Natural killer cell (primary cell): ENCODE measurements around the gene HLA-G. TPM values are rescaled to one million over a fixed set of nuclear protein-coding genes. Genes with fewer than 3 reads are reported as not detected.

Experiments
- ATAC-seq, 3 donors: fragments of 150-1000 bp in 2 of 3; fragments of 200-7000 bp in 1 of 3; cut with Tn5 transposase; 1 replicate in 1 of 3; 2 replicates in 2 of 3; pipeline ENCODE4 v1.10.0; 2021; ENCODE audit warnings: mild to moderate bottlenecking in 2 of 3, moderate library complexity in 2 of 3
- DNase-seq, 2 donors: peaks; one replicate each; pipeline versions ENCODE4 v3.0.0 to v3.0.0-alpha.2; 2013 to 2021; ENCODE audit warnings: mixed read lengths in 1 of 2
- H3K27ac ChIP-seq: one replicate; pipeline ENCODE4 v1.5.1; 2013; ENCODE audit warnings: mild to moderate bottlenecking, low read length
- H3K27me3 ChIP-seq: one replicate; pipeline ENCODE4 v1.6.1; 2013; ENCODE audit warnings: low read length; ENCODE audit not compliant: control insufficient read depth, insufficient read depth
- H3K36me3 ChIP-seq: one replicate; pipeline ENCODE4 v1.6.1; 2013; ENCODE audit warnings: low read length; ENCODE audit not compliant: control insufficient read depth, insufficient read depth
- H3K4me1 ChIP-seq: one replicate; pipeline ENCODE4 v1.6.1; 2013; ENCODE audit warnings: low read length; ENCODE audit not compliant: control insufficient read depth, insufficient read depth
- H3K4me3 ChIP-seq: one replicate; pipeline ENCODE4 v1.5.1; 2013; ENCODE audit warnings: low read length
- H3K9me3 ChIP-seq: one replicate; pipeline ENCODE4 v1.6.1; 2013; ENCODE audit warnings: low read length; ENCODE audit not compliant: control insufficient read depth, insufficient read depth
- H3K27ac Mint-ChIP-seq, 2 donors: one replicate each; pipeline ENCODE4 v1.8.0; 2022; ENCODE audit warnings: mild to moderate bottlenecking in 2 of 2, mixed read lengths in 2 of 2, moderate library complexity in 1 of 2
- H3K27me3 Mint-ChIP-seq, 2 donors: one replicate each; pipeline ENCODE4 v1.8.0; 2022; ENCODE audit warnings: low read depth in 2 of 2, mixed read lengths in 2 of 2
- H3K36me3 Mint-ChIP-seq: one replicate; pipeline ENCODE4 v1.8.0; 2022; ENCODE audit warnings: mixed read lengths
- H3K4me1 Mint-ChIP-seq, 2 donors: one replicate each; pipeline ENCODE4 v1.8.0; 2022; ENCODE audit warnings: mixed read lengths in 2 of 2
- H3K4me3 Mint-ChIP-seq: one replicate; pipeline ENCODE4 v1.8.0; 2022; ENCODE audit warnings: mild to moderate bottlenecking, moderate library complexity, mixed read lengths
- H3K9me3 Mint-ChIP-seq, 2 donors: one replicate each; pipeline ENCODE4 v1.8.0; 2022; ENCODE audit warnings: mixed read lengths in 2 of 2
- WGBS: methylation state at CpG from one replicate; pipeline ENCODE4 v1.1.7; 2013; ENCODE audit warnings: missing lambda C conversion rate; ENCODE audit not compliant: insufficient coverage; 5-methylcytosine and 5-hydroxymethylcytosine counted together
- intact Hi-C: fragments of 100-400 bp; cut with micrococcal nuclease; formaldehyde crosslinking; loops from one replicate; pipeline ENCODE4 v1.14.2; 2022
- total RNA-seq, 4 donors: library from RNA; stranded (reverse); fragments of 120-200 nt in 1 of 4; gene quantifications; one replicate each; pipeline versions ENCODE4 v1.2.3 to v1.2.4, GENCODE V29; 2013 to 2022
- TF ChIP-seq, protein P1 (sequence below): fragments of 200-600 bp; IDR thresholded peaks from one replicate; pipeline ENCODE4 v1.8.0; 2022; ENCODE audit warnings: antibody characterized with exemption

Gene HLA-G
- total RNA-seq, 3 donors from 2014 or later (not counting 1 experiment from before 2014, with no cell fraction given): 1.6 to 7.7 (median 4.0) TPM

DNA sequence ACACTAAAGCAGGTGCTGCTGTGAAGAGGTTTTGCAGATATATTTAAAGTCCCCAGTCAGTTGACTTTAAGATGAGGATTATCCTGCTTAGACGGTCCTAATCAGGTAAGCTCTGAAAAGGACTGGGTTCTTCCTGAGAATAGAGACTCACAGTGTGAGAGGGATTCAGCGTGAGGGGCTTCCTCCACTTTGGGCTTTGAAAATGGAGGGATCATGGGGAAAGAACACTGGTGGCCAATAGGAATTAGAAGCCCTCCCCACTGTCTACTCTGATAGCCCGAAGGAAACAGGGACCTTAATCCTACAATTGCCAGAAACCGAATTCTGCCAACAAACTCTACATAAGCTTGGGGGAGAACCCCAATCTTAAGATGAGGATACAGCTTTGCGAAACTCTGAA lies 29.7 kb upstream of the HLA-G start:
- Mint-ChIP-seq H3K36me3 (no peaks in the 10 kb centered on the region), H3K4me3 (no peak overlapping the region), H3K9me3 (no peaks in the 10 kb centered on the region), H3K27me3 (peaks cover 33 to 49% of the 10 kb centered on the region in 2 donors), H3K4me1 (peaks cover 6% of the 10 kb centered on the region in 2 donors), H3K27ac (no peak overlapping the region)
- intact Hi-C loops: loop anchor here (2.0 kb wide), 1 partner anchor 157 kb away; no protein-coding TSS in a partner anchor
- no peaks in the 10 kb centered on the region for H3K9me3 ChIP-seq
- H3K4me3 ChIP-seq: no peak overlapping the region
- TF ChIP-seq, protein P1, sequence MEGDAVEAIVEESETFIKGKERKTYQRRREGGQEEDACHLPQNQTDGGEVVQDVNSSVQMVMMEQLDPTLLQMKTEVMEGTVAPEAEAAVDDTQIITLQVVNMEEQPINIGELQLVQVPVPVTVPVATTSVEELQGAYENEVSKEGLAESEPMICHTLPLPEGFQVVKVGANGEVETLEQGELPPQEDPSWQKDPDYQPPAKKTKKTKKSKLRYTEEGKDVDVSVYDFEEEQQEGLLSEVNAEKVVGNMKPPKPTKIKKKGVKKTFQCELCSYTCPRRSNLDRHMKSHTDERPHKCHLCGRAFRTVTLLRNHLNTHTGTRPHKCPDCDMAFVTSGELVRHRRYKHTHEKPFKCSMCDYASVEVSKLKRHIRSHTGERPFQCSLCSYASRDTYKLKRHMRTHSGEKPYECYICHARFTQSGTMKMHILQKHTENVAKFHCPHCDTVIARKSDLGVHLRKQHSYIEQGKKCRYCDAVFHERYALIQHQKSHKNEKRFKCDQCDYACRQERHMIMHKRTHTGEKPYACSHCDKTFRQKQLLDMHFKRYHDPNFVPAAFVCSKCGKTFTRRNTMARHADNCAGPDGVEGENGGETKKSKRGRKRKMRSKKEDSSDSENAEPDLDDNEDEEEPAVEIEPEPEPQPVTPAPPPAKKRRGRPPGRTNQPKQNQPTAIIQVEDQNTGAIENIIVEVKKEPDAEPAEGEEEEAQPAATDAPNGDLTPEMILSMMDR: no peak
- peaks cover 19% of the 10 kb centered on the region for H3K27me3 ChIP-seq
- no peak overlapping the region for H3K27ac ChIP-seq
- WGBS: 76% methylated on average over 5 of the region's 5 CpGs
- ATAC-seq (no peak), DNase-seq (no peak)
- H3K4me1 ChIP-seq: peaks cover 4% of the 10 kb centered on the region
- no peaks in the 10 kb centered on the region for H3K36me3 ChIP-seq

DNA sequence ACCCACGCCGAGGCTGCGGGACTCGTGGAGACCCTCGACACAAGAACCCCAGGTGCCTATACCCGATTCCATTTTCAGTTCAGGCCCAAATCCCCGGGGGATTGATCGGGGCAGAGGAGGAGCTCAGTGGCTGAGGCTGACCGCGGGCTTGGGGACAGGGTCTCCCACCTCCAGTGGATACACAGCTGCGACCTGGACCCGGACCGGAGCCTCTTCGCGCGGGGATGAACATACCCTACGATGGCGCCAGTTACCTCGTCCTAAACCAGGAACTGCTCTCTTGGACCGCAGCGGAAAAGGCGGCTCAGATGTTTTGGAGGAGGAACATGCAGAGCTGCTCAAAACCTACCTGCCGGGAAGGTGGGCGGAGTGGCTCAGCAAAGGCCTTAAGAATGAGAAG lies 27.4 kb upstream of the HLA-G start:
- H3K9me3 ChIP-seq: no peaks in the 10 kb centered on the region
- H3K36me3 ChIP-seq: no peaks in the 10 kb centered on the region
- DNase-seq (no peak), ATAC-seq (no peak)
- no peak overlapping the region for H3K4me3 ChIP-seq
- H3K27me3 Mint-ChIP-seq: peaks cover 24 to 26% of the 10 kb centered on the region in 2 donors
- H3K27ac Mint-ChIP-seq: no peak overlapping the region
- H3K27ac ChIP-seq: no peak overlapping the region
- H3K9me3 Mint-ChIP-seq: no peaks in the 10 kb centered on the region
- H3K36me3 Mint-ChIP-seq: no peaks in the 10 kb centered on the region
- H3K4me3 Mint-ChIP-seq: no peak overlapping the region
- TF ChIP-seq, protein P1: no peak
- no peaks in the 10 kb centered on the region for H3K4me1 ChIP-seq
- H3K27me3 ChIP-seq: peaks cover 5% of the 10 kb centered on the region
- H3K4me1 Mint-ChIP-seq: no peaks in the 10 kb centered on the region
- 89% methylated on average over 24 of the region's 24 CpGs for WGBS
- intact Hi-C loops: no loop called here

DNA sequence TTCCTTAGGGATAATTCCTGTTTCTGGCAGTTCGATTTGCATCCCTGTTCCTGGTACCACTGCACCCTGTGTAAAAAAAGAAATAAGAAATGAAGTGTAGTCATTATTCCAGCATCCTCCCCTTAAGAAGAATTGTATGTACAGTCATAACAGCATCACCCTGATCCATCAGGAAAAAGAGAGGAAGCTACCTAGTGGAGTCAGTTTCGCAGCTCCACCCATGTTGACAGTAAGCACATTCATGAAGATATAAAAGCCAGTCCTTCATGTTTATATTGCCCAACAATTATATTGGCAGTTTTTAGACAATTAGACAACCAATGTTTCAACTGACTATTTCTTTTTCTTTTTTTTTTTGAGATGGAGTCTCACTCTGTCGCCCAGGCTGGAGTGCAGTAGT lies 21.2 kb upstream of the HLA-G start:
- H3K9me3 ChIP-seq: no peaks in the 10 kb centered on the region
- no peaks in the 10 kb centered on the region for H3K36me3 ChIP-seq
- intact Hi-C loops: no loop called here
- 95% methylated on average over 2 of the region's 3 CpGs for WGBS
- H3K27ac ChIP-seq: no peak overlapping the region
- H3K4me3 ChIP-seq: no peak overlapping the region
- Mint-ChIP-seq H3K4me1 (peaks cover 0 to under 1% of the 10 kb centered on the region in 2 donors), H3K9me3 (no peaks in the 10 kb centered on the region), H3K27me3 (peaks cover 28 to 37% of the 10 kb centered on the region in 2 donors), H3K4me3 (no peak overlapping the region), H3K27ac (no peak overlapping the region), H3K36me3 (no peaks in the 10 kb centered on the region)
- TF ChIP-seq, protein P1: no peak
- ATAC-seq: no peak
- H3K4me1 ChIP-seq: no peaks in the 10 kb centered on the region
- H3K27me3 ChIP-seq: peaks cover 7% of the 10 kb centered on the region
- DNase-seq: no peak

DNA sequence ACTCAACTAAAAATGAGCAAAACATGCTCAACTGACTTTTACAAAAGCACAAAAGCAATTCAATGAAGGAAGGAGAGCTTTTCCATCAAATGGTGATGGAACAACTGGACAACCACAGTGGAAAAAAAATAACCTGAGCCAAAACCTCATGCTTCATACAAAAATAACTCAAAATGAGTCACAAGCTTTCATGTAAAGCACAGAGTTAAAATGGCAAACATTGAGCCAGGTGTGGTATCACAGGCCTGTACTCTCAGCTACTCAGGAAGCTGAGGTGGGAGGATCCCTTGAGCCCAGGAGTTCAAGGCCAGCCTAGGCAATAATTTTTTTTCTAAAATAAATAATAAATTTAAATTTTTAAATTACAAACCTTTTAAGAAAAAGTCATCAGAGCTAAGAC lies 18.4 kb upstream of the HLA-G start:
- H3K36me3 Mint-ChIP-seq: no peaks in the 10 kb centered on the region
- Histone ChIP-seq H3K36me3 (no peaks in the 10 kb centered on the region), H3K9me3 (no peaks in the 10 kb centered on the region), H3K4me3 (no peak overlapping the region), H3K27me3 (peaks cover 7% of the 10 kb centered on the region), H3K27ac (no peak overlapping the region), H3K4me1 (no peaks in the 10 kb centered on the region)
- peaks cover 0 to 5% of the 10 kb centered on the region in 2 donors for H3K4me1 Mint-ChIP-seq
- no peak overlapping the region for H3K27ac Mint-ChIP-seq
- TF ChIP-seq, protein P1: no peak
- DNase-seq (no peak), ATAC-seq (no peak)
- H3K9me3 Mint-ChIP-seq: no peaks in the 10 kb centered on the region
- intact Hi-C loops: no loop called here
- peaks cover 24 to 37% of the 10 kb centered on the region in 2 donors for H3K27me3 Mint-ChIP-seq
- H3K4me3 Mint-ChIP-seq: no peak overlapping the region
